AG04449 (cell line): ENCODE measurements around the gene CD93.

Experiments used
- CTCF ChIA-PET: fragments of 350-600 bp; formaldehyde crosslinking; extraction: SDS; loops from one replicate; lab custom pipeline; 2021; ENCODE audit warnings: antibody characterized with exemption; lab: Yijun Ruan, JAX
- POLR2A ChIA-PET: fragments of 400-600, 350-600 bp; formaldehyde crosslinking; extraction: SDS; loops from one replicate; lab custom pipeline; 2020; ENCODE audit warnings: antibody characterized with exemption, inconsistent platforms; lab: Yijun Ruan, JAX
- DNase-seq: peaks from one replicate; pipeline ENCODE4 v3.0.0-alpha.2; 2010; ENCODE audit warnings: low read depth, low spot score
- H3K4me3 ChIP-seq: 2 replicates; pipeline ENCODE4 v1.5.1; 2011; ENCODE audit warnings: low read depth, mild to moderate bottlenecking, control low read depth, low read length
- CTCF ChIP-seq: IDR thresholded peaks from one replicate; pipeline ENCODE4 v1.5.1; 2011; ENCODE audit warnings: mild to moderate bottlenecking, moderate library complexity, low read length, control low read depth, inconsistent platforms; ENCODE audit not compliant: insufficient read depth; ENCODE audit errors: missing control alignments

CD93 gene

GRCh38 chr20:23078351-23079015 is 7.6 kb downstream of the CD93 start:
- POLR2A ChIA-PET = no interaction called here
- CTCF ChIA-PET = no interaction called here
- H3K4me3 ChIP-seq = no peak overlapping the region
- no peak for DNase-seq
- no peak for TF ChIP-seq CTCF

- TF ChIP-seq CTCF = no peak
- CTCF ChIA-PET = no interaction called here
- POLR2A ChIA-PET = no interaction called here
- no peak for DNase-seq
- H3K4me3 ChIP-seq = no peak overlapping the region
Measured at GRCh38 chr20:23077277-23077676, 8.8 kb downstream of the CD93 start.

GRCh38 chr20:23074052-23074451 is 12.1 kb downstream of the CD93 start:
- POLR2A ChIA-PET = no interaction called here
- CTCF ChIA-PET = no interaction called here
- H3K4me3 ChIP-seq = no peak overlapping the region
- no peak for TF ChIP-seq CTCF
- DNase-seq = no peak

- POLR2A ChIA-PET = no interaction called here
- no peak for DNase-seq
- CTCF ChIA-PET = no interaction called here
Measured at GRCh38 chr20:23072892-23073586, 13.1 kb downstream of the CD93 start.

GRCh38 chr20:23071996-23072395 is 14.1 kb downstream of the CD93 start:
- no peak for TF ChIP-seq CTCF
- no peak overlapping the region for H3K4me3 ChIP-seq
- DNase-seq = no peak
- ChIA-PET CTCF (no interaction called here), POLR2A (no interaction called here)

More at GRCh38 chr20:23072892-23073586, 13.1 kb downstream of the CD93 start:
- no peak overlapping the region for H3K4me3 ChIP-seq
- TF ChIP-seq CTCF = no peak

GRCh38 chr20:23071398-23071797 is 14.7 kb downstream of the CD93 start:
- no peak overlapping the region for H3K4me3 ChIP-seq
- no peak for TF ChIP-seq CTCF
- CTCF ChIA-PET = no interaction called here
- POLR2A ChIA-PET = no interaction called here
- DNase-seq = no peak
